ENCODE measurements around the gene C8G. TPM values are rescaled to one million over a fixed set of nuclear protein-coding genes. Genes with fewer than 3 reads are reported as not detected.

The C8G gene
- total RNA-seq, 1 donor from 2014 or later = 0.98 TPM

DNA sequence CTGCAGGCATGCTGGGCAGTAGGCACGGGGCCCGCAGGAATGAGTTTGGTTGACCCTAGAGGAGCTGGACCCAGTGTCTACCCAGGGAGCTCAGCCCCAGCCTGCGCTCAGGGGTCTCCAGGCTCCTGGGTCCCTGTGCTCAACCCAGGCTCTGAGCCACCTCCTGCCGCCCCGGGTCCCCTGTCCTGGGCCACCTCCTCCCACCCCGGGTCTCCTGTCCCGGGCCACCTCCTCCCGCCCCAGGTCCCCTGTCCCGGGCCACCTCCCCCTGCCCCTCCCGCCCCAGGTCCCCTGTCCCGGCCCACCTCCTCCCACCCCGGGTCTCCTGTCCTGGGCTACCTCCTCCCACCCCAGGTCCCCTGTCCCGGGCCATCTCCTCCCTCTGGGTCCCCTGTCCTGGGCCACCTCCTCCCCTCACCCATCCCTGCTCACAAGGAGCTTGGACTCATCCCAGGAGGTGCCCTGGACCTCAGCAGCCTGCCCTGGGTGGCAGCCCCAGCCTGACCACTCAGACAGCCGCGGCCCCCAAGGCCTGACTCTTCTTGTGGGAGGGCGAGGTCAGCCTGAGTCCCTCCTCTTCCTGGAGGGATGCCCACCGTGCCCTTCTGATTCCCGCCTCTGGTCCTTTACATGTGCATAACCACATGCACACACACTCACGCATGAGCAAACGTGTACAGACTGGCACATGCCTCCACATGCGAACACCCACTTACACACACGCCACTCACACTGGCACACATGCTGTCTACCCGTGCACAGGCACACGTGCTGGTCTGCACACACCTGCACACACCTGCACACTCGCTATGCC is 9.4 kb downstream of the C8G start:
- no peaks in the 10 kb centered on the region for H3K36me3 Mint-ChIP-seq (ENCODE audit: low read depth)
- H3K4me1 Mint-ChIP-seq = no peaks in the 10 kb centered on the region
- H3K4me3 Mint-ChIP-seq = no peak overlapping the region
- no peak for DNase-seq (ENCODE audit: low read depth, low spot score)
- H3K27ac Mint-ChIP-seq (ENCODE audit: unreplicated experiment) = no peak overlapping the region
- H3K9me3 Mint-ChIP-seq = peaks cover 7% of the 10 kb centered on the region
- TF ChIP-seq, protein P1, sequence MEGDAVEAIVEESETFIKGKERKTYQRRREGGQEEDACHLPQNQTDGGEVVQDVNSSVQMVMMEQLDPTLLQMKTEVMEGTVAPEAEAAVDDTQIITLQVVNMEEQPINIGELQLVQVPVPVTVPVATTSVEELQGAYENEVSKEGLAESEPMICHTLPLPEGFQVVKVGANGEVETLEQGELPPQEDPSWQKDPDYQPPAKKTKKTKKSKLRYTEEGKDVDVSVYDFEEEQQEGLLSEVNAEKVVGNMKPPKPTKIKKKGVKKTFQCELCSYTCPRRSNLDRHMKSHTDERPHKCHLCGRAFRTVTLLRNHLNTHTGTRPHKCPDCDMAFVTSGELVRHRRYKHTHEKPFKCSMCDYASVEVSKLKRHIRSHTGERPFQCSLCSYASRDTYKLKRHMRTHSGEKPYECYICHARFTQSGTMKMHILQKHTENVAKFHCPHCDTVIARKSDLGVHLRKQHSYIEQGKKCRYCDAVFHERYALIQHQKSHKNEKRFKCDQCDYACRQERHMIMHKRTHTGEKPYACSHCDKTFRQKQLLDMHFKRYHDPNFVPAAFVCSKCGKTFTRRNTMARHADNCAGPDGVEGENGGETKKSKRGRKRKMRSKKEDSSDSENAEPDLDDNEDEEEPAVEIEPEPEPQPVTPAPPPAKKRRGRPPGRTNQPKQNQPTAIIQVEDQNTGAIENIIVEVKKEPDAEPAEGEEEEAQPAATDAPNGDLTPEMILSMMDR (conservative IDR thresholded peaks at IDR 0.05) = no peak
- no peaks in the 10 kb centered on the region for H3K27me3 Mint-ChIP-seq (ENCODE audit: low read depth)

DNA sequence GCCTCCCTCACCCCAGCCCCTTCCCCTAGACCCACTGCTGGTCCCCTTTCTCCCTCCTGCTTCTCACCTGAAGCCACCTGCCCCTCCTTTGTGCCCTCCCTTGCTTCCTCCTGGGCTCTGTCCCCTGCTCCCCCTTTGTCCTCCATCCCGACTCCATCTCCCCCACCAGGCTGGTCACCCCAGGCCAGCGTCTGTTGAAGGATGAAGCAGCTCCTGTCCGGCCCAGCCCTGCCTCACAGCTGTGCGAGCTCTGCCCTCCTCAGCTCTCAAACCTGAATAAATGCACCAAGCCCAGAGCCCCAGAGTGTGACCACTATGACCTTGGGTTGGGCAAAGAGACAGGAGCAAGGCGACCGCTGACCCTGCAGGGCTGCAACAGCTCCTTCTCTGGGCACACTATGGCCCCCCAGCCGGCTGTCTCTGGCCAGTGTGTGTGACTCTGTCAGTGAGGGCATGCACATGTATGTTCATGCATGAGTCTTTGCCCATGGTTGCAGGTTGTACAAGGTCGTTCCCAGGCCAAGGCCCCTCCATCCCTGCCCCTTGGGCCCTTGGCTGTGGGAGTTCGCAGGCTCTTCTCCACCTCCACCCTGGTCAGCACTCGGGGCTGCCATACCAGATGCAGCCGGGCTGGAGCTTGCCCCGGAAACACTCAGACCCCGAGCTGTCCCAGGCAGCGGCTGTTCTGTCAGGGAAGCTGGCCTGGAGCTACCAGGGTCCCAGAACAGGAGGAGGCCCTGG is 10.3 kb downstream of the C8G start:
- H3K27ac Mint-ChIP-seq (ENCODE audit: unreplicated experiment) = no peak overlapping the region
- H3K4me3 Mint-ChIP-seq = no peak overlapping the region
- no peaks in the 10 kb centered on the region for H3K27me3 Mint-ChIP-seq (ENCODE audit: low read depth)
- no peaks in the 10 kb centered on the region for H3K36me3 Mint-ChIP-seq (ENCODE audit: low read depth)
- H3K4me1 Mint-ChIP-seq = no peaks in the 10 kb centered on the region
- H3K9me3 Mint-ChIP-seq = peaks cover 7% of the 10 kb centered on the region
- TF ChIP-seq, protein P1 (conservative IDR thresholded peaks at IDR 0.05) = no peak
- DNase-seq (ENCODE audit: low read depth, low spot score) = no peak

DNA sequence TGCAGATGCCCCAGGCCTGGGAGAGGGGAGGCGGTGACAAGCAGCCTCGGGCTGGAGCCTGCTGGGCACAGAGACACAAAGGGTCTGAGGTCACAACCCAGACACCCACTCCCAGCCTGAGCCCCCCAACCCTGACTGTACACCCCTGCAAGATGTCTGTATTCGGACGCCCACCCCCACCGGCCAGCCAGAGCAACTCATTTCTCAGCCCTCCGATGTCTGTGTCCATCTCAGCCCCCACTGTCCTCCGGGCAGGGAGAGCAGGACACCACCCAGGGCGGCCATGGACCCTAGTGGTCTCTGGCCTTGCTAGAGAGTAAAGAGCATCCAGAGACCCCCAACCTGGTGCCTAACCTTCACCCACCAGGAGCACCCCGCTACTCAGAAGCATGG is 10.9 kb downstream of the C8G start:
- H3K4me1 Mint-ChIP-seq = no peaks in the 10 kb centered on the region
- no peaks in the 10 kb centered on the region for H3K27me3 Mint-ChIP-seq (ENCODE audit: low read depth)
- TF ChIP-seq, protein P1 (conservative IDR thresholded peaks at IDR 0.05) = no peak
- DNase-seq (ENCODE audit: low read depth, low spot score) = no peak
- no peak overlapping the region for H3K27ac Mint-ChIP-seq (ENCODE audit: unreplicated experiment)
- H3K4me3 Mint-ChIP-seq = no peak overlapping the region
- no peaks in the 10 kb centered on the region for H3K36me3 Mint-ChIP-seq (ENCODE audit: low read depth)
- H3K9me3 Mint-ChIP-seq = peaks cover 7% of the 10 kb centered on the region

DNA sequence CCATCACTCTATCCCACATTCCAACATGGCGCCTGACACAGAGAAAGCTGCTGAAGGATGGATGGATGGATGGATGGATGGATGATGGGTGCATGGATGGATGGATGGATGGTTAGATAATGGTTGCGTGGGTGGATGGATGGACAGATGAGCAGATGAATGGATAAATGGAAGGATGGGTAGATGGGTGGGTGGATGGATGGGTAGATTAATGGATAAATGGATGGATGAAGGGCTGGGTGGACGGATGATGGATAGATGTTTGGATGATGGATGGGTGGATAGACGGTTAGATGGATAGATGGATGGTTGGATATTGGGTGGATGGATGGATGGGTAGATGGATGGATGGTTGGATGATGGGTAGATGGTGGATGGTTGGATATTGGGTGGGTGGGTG is 11.6 kb downstream of the C8G start:
- Mint-ChIP-seq H3K27me3 (ENCODE audit: low read depth) (no peaks in the 10 kb centered on the region), H3K36me3 (ENCODE audit: low read depth) (no peaks in the 10 kb centered on the region), H3K4me3 (no peak overlapping the region), H3K9me3 (peaks cover 7% of the 10 kb centered on the region), H3K4me1 (no peaks in the 10 kb centered on the region), H3K27ac (ENCODE audit: unreplicated experiment) (no peak overlapping the region)
- TF ChIP-seq, protein P1 (conservative IDR thresholded peaks at IDR 0.05) = no peak
- no peak for DNase-seq (ENCODE audit: low read depth, low spot score)

GRCh38 chr9:136957461-136957860 is 12.4 kb downstream of the C8G start:
- Mint-ChIP-seq H3K27ac (ENCODE audit: unreplicated experiment) (no peak overlapping the region), H3K36me3 (ENCODE audit: low read depth) (no peaks in the 10 kb centered on the region), H3K4me3 (no peak overlapping the region), H3K9me3 (peaks cover 7% of the 10 kb centered on the region), H3K4me1 (no peaks in the 10 kb centered on the region), H3K27me3 (ENCODE audit: low read depth) (no peaks in the 10 kb centered on the region)
- TF ChIP-seq, protein P1 (conservative IDR thresholded peaks at IDR 0.05) = no peak
- no peak for DNase-seq (ENCODE audit: low read depth, low spot score)
